ENCODE measurements around the gene GALNT3.

The GALNT3 gene

GRCh38 chr2:165718610-165719210, 75.3 kb downstream of the GALNT3 start:
- no peak for DNase-seq

- no peak for DNase-seq
Measured at GRCh38 chr2:165716091-165716490, 78.0 kb downstream of the GALNT3 start.

GRCh38 chr2:165706960-165707487, 87.0 kb downstream of the GALNT3 start:
- no peak for DNase-seq

GRCh38 chr2:165701147-165701546, 92.9 kb downstream of the GALNT3 start:
- DNase-seq = no peak

- DNase-seq = no peak
Measured at GRCh38 chr2:165700531-165700930, 93.5 kb downstream of the GALNT3 start.

GRCh38 chr2:165699946-165700345, 94.1 kb downstream of the GALNT3 start:
- no peak for DNase-seq

GRCh38 chr2:165698444-165698884, 95.6 kb downstream of the GALNT3 start:
- DNase-seq = peak; percentile 40

GRCh38 chr2:165697748-165698443, 96.2 kb downstream of the GALNT3 start:
- no peak for DNase-seq

Data from DMS79 treated with DMSO at 0.1 percent for 48 hours (cell line).